Measurements from ENCODE around the gene OR6F1. TPM values are rescaled to one million over a fixed set of nuclear protein-coding genes. Genes with fewer than 3 reads are reported as not detected.
A peak's percentile ranks its signal among the peaks of the same experiment; 100 is the strongest.

OR6F1 gene
- total RNA-seq, 1 experiment from 2014 or later, result not detected

DNA sequence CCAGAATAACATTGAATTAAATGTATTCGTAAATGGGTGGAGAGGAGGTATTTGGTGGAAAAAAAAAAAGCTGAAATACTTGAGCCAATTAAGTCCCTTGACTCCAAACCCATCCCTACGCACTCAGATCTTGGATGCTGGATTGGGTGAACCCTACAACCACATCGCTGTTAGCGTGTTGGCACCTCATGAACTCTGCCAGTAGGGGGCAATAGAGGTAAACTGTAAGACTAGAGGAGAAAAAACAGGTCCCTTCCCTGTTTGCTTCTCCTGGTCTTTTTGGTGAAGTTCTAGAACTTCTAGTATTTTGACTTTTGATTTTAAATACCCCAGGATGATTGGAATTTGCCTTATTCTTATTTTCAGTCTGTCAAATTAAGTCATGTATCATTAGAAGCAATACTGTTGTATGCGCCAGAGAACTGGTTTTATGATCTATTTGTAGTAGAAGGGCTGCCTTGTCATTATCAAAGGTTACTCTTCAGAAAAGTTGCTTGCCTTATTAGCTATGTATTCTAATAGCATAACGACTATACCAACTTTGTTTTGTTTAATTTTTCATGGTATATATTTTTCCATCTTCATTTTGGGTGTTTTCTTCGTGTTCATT lies 35.1 kb downstream of the OR6F1 start:
- CTCF ChIA-PET, result no interaction called here
- ATAC-seq, result peak; percentile 63
- Histone ChIP-seq H3K9ac (ENCODE audit: low read length) (no peak overlapping the region), H2AFZ (ENCODE audit: low read depth, low read length, poor library complexity, severe bottlenecking) (no peak overlapping the region), H3K9me3 (ENCODE audit: control insufficient read depth in 1 of 2, insufficient read depth in 1 of 2, low read depth in 1 of 2, low read length in 2 of 2) (peaks cover 0 to 3% of the 10 kb centered on the region in 2 experiments; a peak in 1 of 4 replicates), H3K79me2 (ENCODE audit: insufficient read depth, low read length) (no peaks in the 10 kb centered on the region), H3K4me3 (replicated peaks in 1 of 2; ENCODE audit: low read depth in 1 of 2, low read length in 2 of 2) (no peak overlapping the region), H3K36me3 (ENCODE audit: control insufficient read depth in 1 of 2, insufficient read depth in 2 of 2, low read length in 2 of 2) (no peaks in the 10 kb centered on the region), H3K4me2 (ENCODE audit: low read length) (no peak overlapping the region), H3K9me2 (ENCODE audit: insufficient read depth) (no peaks in the 10 kb centered on the region), H3K4me1 (ENCODE audit: control insufficient read depth in 1 of 2, insufficient read depth in 2 of 2, low read length in 2 of 2) (no peaks in the 10 kb centered on the region), H4K20me1 (ENCODE audit: insufficient read depth) (no peaks in the 10 kb centered on the region), H3K27me3 (ENCODE audit: insufficient read depth, low read length) (no peaks in the 10 kb centered on the region), H3K27ac (ENCODE audit: low read depth, low read length) (no peak overlapping the region)
- peak; percentile 10 for DNase-seq (ENCODE audit: low read depth, low spot score)
- POLR2A ChIA-PET, result no interaction called here
- intact Hi-C loops (cut with micrococcal nuclease), result loop anchor here (5.0 kb wide), 1 partner anchor 1126 kb away; no protein-coding TSS in a partner anchor
- BruUV-seq (replicated peaks), result no TSS peak
- RAD21 ChIA-PET (ENCODE audit: low non-redundant PET in 1 of 2, low total read pairs in 2 of 2, uncharacterized antibody in 2 of 2, unreplicated experiment in 2 of 2), result no interaction called here
- TF ChIP-seq CBX3 (IDR thresholded peaks at IDR 0.05; ENCODE audit: low read depth) (no peak), RAD21 (IDR thresholded peaks at IDR 0.05; ENCODE audit: low read depth) (peak; percentile 45)
- TF ChIP-seq, protein P1, sequence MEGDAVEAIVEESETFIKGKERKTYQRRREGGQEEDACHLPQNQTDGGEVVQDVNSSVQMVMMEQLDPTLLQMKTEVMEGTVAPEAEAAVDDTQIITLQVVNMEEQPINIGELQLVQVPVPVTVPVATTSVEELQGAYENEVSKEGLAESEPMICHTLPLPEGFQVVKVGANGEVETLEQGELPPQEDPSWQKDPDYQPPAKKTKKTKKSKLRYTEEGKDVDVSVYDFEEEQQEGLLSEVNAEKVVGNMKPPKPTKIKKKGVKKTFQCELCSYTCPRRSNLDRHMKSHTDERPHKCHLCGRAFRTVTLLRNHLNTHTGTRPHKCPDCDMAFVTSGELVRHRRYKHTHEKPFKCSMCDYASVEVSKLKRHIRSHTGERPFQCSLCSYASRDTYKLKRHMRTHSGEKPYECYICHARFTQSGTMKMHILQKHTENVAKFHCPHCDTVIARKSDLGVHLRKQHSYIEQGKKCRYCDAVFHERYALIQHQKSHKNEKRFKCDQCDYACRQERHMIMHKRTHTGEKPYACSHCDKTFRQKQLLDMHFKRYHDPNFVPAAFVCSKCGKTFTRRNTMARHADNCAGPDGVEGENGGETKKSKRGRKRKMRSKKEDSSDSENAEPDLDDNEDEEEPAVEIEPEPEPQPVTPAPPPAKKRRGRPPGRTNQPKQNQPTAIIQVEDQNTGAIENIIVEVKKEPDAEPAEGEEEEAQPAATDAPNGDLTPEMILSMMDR (IDR thresholded peaks at IDR 0.05 in 2 of 3, conservative IDR thresholded peaks at IDR 0.05 in 1 of 3; ENCODE audit: borderline replicate concordance in 1 of 3, insufficient read depth in 1 of 3, low read depth in 2 of 3, low read length in 2 of 3), result peak; percentile 2 to 73 (median 70); a peak in 4 of 6 replicates

DNA sequence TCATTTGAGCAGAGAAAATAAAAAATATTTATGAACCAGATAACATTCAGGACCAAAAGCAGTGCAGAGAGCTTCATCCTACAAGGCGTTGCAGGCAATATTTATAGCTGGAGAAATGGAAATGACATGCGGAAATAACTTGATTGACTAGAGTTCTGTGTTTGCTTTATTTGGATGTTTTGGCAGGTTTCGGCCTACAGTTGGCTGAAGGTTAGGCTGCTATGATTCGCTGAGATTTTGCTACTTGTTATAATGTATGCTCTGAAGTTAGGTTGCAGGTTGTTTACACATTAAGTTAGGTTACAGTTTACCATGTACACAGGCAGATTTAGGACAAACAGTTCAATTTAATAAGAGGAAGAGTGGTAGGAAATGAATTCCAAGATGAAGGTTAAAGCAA lies 36.3 kb downstream of the OR6F1 start:
- ATAC-seq, result no peak
- intact Hi-C loops (cut with micrococcal nuclease), result loop anchor here (5.0 kb wide), 1 partner anchor 1127 kb away; no protein-coding TSS in a partner anchor
- CTCF ChIA-PET, result no interaction called here
- TF ChIP-seq YY1 (IDR thresholded peaks at IDR 0.05; ENCODE audit: extremely low read depth, insufficient replicate concordance, low read depth, low read length) (no peak), EZH2 (IDR thresholded peaks at IDR 0.05) (no peak), SP1 (IDR thresholded peaks at IDR 0.05; ENCODE audit: low read depth) (no peak), SRF (IDR thresholded peaks at IDR 0.05; ENCODE audit: low read depth) (no peak), POLR2AphosphoS5 (IDR thresholded peaks at IDR 0.05; ENCODE audit: low read depth, low read length) (no peak), ZNF274 (IDR thresholded peaks at IDR 0.05; ENCODE audit: low read depth, low read length) (no peak)
- TF ChIP-seq, protein P2, sequence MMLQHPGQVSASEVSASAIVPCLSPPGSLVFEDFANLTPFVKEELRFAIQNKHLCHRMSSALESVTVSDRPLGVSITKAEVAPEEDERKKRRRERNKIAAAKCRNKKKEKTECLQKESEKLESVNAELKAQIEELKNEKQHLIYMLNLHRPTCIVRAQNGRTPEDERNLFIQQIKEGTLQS (IDR thresholded peaks at IDR 0.05), result no peak
- TF ChIP-seq, protein P3, sequence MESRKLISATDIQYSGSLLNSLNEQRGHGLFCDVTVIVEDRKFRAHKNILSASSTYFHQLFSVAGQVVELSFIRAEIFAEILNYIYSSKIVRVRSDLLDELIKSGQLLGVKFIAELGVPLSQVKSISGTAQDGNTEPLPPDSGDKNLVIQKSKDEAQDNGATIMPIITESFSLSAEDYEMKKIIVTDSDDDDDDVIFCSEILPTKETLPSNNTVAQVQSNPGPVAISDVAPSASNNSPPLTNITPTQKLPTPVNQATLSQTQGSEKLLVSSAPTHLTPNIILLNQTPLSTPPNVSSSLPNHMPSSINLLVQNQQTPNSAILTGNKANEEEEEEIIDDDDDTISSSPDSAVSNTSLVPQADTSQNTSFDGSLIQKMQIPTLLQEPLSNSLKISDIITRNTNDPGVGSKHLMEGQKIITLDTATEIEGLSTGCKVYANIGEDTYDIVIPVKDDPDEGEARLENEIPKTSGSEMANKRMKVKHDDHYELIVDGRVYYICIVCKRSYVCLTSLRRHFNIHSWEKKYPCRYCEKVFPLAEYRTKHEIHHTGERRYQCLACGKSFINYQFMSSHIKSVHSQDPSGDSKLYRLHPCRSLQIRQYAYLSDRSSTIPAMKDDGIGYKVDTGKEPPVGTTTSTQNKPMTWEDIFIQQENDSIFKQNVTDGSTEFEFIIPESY (IDR thresholded peaks at IDR 0.05; ENCODE audit: extremely low read depth, insufficient replicate concordance, low read length), result no peak
- TF ChIP-seq, protein P4, sequence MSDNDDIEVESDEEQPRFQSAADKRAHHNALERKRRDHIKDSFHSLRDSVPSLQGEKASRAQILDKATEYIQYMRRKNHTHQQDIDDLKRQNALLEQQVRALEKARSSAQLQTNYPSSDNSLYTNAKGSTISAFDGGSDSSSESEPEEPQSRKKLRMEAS (IDR thresholded peaks at IDR 0.05), result no peak

More for the DNA sequence above, 36.3 kb downstream of the OR6F1 start:
- Histone ChIP-seq H3K27ac (ENCODE audit: low read depth, low read length) (no peak overlapping the region), H3K4me1 (ENCODE audit: control insufficient read depth in 1 of 2, insufficient read depth in 2 of 2, low read length in 2 of 2) (no peaks in the 10 kb centered on the region), H3K79me2 (ENCODE audit: insufficient read depth, low read length) (no peaks in the 10 kb centered on the region), H2AFZ (ENCODE audit: low read depth, low read length, poor library complexity, severe bottlenecking) (no peak overlapping the region), H3K9ac (ENCODE audit: low read length) (no peak overlapping the region), H3K9me3 (ENCODE audit: control insufficient read depth in 1 of 2, insufficient read depth in 1 of 2, low read depth in 1 of 2, low read length in 2 of 2) (peaks cover 0 to 7% of the 10 kb centered on the region in 2 experiments; a peak in 2 of 4 replicates), H4K20me1 (ENCODE audit: insufficient read depth) (no peaks in the 10 kb centered on the region), H3K4me2 (ENCODE audit: low read length) (no peak overlapping the region), H3K9me2 (ENCODE audit: insufficient read depth) (no peaks in the 10 kb centered on the region), H3K36me3 (ENCODE audit: control insufficient read depth in 1 of 2, insufficient read depth in 2 of 2, low read length in 2 of 2) (no peaks in the 10 kb centered on the region), H3K27me3 (ENCODE audit: insufficient read depth, low read length) (no peaks in the 10 kb centered on the region), H3K4me3 (replicated peaks in 1 of 2; ENCODE audit: low read depth in 1 of 2, low read length in 2 of 2) (no peak overlapping the region)
- ChIA-PET POLR2A (no interaction called here), RAD21 (ENCODE audit: low non-redundant PET in 1 of 2, low total read pairs in 2 of 2, uncharacterized antibody in 2 of 2, unreplicated experiment in 2 of 2) (no interaction called here)
- no TSS peak for BruUV-seq (replicated peaks)
- DNase-seq (ENCODE audit: low read depth, low spot score), result no peak

Data from HCT116 (cell line).